NOMO-1 treated with dmso at 0.1 percent for 144 hours (cell line): ENCODE data around the gene CARD14.
"Not testable (repeated sequence)": the region's sequence is repeated elsewhere in the genome, so short reads cannot be mapped to it uniquely, and the experiment has no call there.

Experiments
- DNase-seq: peaks from one replicate; lab custom pipeline; 2025; ENCODE audit not compliant: unreplicated experiment; lab: John Stamatoyannopoulos, UW

CARD14 gene

GRCh38 chr17:80183581-80184422 lies 14.0 kb downstream of the CARD14 start:
- no peak for DNase-seq

DNA sequence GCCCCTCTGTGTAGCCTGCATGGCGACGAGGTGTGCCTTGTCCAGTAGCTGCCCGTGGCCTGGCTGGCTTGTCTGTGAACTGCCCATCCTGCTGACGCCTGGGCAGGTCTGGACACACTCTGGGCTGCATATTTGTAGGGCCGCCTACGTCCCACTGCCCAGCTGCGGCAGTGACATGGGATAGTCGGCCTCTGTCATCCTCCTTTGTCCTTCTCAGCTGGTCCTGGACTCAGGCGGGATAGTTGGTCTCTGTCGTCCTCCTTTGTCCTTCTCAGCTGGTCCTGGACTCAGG lies 14.5 kb downstream of the CARD14 start:
- no peak for DNase-seq

GRCh38 chr17:80185968-80186367 lies 16.1 kb downstream of the CARD14 start:
- DNase-seq: no peak

GRCh38 chr17:80187090-80187489 lies 17.3 kb downstream of the CARD14 start:
- no peak for DNase-seq

- no peak for DNase-seq
Measured at GRCh38 chr17:80187515-80187941, 17.7 kb downstream of the CARD14 start.

DNA sequence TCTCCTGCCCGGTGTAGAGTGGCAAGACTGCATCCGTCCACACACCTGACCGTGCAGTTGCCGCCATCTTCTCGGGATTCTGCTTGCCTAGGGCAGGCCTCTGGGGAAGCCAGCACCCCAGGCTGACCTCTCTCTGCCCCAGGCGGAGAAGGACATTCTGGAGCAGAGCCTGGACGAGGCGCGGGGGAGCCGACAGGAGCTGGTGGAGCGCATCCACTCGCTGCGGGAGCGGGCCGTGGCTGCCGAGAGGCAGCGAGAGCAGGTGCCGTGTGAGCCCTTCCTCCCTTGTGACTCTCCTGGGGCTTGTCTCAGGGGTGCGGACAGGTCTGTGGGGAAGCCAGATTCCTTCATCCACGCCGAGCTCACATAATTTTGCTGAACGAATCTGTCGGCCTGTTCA lies 19.8 kb downstream of the CARD14 start:
- no peak for DNase-seq

DNA sequence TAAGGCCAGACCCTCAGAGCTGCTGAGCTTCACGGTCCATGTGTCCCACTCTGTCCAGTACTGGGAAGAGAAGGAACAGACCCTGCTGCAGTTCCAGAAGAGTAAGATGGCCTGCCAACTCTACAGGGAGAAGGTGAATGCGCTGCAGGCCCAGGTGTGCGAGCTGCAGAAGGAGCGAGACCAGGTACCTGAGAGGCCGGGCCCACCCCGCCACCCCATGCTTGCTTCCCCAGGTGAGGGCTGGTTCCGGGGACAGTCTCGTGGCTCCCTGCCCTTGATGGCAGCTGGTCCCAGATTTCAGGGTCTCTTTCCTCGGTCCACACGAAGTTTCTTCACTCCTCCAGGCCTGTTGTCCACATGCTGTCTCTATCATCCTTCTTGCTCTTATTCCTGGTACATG lies 20.9 kb downstream of the CARD14 start:
- DNase-seq: no peak

GRCh38 chr17:80191192-80191591 lies 21.4 kb downstream of the CARD14 start:
- DNase-seq: no peak

DNA sequence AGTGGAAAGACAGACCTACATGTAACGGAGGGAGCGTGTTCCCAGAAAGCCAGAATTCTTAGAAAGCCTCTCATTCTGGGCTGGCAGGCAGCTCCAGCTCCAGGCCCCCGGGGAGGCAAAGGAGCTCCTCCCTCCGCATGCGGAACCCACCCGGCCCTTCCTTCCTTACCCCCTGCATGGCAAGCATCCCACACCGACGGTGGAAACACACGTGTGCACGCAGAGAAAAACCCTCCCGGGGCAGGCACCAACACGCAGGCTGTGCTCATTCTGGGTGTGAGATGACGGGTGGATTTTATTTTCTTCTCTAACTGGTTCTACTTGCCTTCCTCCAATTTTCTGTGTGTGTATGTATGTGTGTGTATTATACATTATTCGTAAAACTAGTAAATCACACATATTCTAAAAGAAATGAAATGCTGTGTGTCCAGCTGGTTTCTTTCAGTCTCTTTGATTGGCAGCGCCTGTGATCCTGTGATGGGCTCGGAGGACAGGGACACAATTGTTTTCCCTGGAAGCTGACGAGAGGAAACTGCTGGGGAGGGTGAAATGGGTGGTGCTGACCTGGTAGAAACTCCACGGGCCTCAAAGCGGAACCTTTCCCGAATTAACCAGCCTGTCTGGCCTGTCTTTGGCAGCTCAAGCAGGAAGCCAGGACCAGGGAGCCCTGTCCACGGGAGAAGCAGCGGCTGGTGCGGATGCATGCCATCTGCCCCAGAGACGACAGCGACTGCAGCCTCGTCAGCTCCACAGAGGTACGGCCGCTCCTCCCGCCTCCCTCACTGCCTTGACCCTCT lies 22.2 kb downstream of the CARD14 start:
- no peak for DNase-seq

GRCh38 chr17:80195141-80195540 lies 25.3 kb downstream of the CARD14 start:
- DNase-seq: no peak

GRCh38 chr17:80195671-80196529 lies 26.1 kb downstream of the CARD14 start:
- DNase-seq: no peak

DNA sequence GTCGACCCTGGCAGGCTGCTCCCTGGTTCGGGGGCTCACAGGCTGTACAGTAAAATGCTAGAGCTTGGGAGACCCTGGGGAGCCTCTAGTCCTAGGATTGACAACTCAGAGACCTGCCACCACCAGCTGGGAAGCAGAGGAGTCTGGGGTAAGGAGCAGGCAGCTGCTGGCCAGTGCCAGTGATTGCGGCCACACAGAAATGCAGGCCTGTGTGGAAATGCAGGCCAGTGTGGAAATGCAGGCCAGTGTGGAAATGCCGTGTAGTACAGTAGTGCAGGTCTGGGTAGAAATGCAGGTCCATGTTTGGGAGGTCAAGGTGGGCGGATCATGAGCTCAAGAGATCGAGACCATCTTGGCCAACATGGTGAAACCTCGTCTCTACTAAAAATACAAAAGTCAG lies 26.8 kb downstream of the CARD14 start:
- DNase-seq: no peak

GRCh38 chr17:80198144-80198661 lies 28.4 kb downstream of the CARD14 start:
- no peak for DNase-seq

DNA sequence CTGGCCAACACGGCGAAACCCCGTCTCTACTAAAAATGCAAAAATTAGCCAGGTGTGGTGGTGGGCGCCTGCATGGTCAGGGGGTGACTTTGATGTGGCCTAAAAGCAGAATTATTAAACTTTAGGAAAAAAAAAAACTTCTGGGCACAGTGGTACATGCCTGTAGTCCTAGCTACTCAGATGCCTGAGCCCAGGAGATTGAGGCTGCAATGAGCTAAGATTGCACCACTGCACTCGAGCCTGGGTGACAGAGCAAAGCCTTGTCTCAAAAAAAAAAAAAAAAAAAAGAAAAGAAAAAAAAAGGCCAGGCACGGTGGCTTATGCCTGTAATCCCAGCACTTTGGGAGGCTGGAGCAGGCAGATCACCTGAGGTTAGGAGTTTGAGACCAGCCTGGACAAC lies 29.5 kb downstream of the CARD14 start:
- not testable (repeated sequence) for DNase-seq

DNA sequence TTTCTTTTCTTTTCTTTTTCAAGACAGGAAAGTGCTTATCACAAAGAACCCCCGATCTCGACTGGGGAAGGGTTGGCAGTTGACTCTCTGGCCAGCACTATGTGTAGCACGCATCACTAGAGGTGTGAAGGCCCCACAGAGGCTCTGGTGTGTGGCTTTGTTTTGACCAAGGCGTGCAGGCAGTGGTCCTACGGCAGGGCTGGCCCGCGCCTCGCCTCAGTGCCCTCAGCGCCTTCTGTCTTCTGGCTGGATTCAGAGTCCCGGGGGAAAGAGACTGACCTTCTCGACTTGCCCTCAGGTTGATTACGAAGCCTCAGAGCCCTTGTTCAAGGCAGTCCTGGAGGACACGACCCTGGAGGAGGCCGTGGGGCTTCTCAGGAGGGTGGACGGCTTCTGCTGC lies 31.6 kb downstream of the CARD14 start:
- DNase-seq: no peak

DNA sequence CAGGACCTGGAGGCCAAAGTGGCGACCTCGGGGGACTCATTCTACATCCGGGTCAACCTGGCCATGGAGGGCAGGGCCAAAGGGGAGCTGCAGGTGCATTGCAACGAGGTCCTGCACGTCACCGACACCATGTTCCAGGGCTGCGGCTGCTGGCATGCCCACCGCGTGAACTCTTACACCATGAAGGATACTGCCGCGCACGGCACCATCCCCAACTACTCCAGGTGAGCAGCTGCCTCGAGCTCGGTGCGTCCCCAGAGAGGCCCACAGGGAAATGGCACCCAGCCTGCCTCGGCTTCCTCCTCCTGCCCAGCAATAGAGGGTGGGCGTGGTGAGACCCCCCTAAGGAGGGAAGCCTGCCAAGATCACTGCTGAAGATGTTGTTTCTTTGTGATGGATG lies 32.4 kb downstream of the CARD14 start:
- no peak for DNase-seq

- DNase-seq: no peak
Measured at GRCh38 chr17:80203471-80203963, 33.7 kb downstream of the CARD14 start.

- no peak for DNase-seq
Measured at GRCh38 chr17:80204626-80205468, 35.0 kb downstream of the CARD14 start.

GRCh38 chr17:80205811-80206210 lies 36.0 kb downstream of the CARD14 start:
- DNase-seq: no peak

- DNase-seq: no peak
Measured at GRCh38 chr17:80208050-80208449, 38.2 kb downstream of the CARD14 start.
